ENCODE measurements around the gene CDK12. TPM values are rescaled to one million over a fixed set of nuclear protein-coding genes. Genes with fewer than 3 reads are reported as not detected.

CDK12 gene
- total RNA-seq, 1 donor from 2014 or later: 55.7 TPM

GRCh38 chr17:39450847-39451581, 10.3 kb upstream of the CDK12 start, which contains the start of gene MED1:
TSS of gene MED1 (minus strand) at chr17:39451263. CDS start at chr17:39451062, 201 bp downstream.
- H3K9me3 Mint-ChIP-seq (ENCODE audit: unreplicated experiment): no peaks in the 10 kb centered on the region
- Histone ChIP-seq H3K27me3 (ENCODE audit: insufficient read depth, low read length) (no peaks in the 10 kb centered on the region), H3K9ac (ENCODE audit: low read length) (peak within 1 kb of the TSS; percentile 98), H3K4me1 (ENCODE audit: insufficient read depth, low read length) (peaks cover 6% of the 10 kb centered on the region), H2AFZ (ENCODE audit: low read depth, low read length) (peak within 1 kb of the TSS; percentile 89), H3K36me3 (ENCODE audit: insufficient read depth, low read length) (peaks cover 11% of the 10 kb centered on the region), H3K4me3 (ENCODE audit: insufficient read depth, low read depth, low read length) (peak within 1 kb of the TSS; percentile 96), H3K79me2 (ENCODE audit: insufficient read depth, low read length) (peaks cover 47% of the 10 kb centered on the region), H3K27ac (ENCODE audit: low read depth, low read length) (peak within 1 kb of the TSS; percentile 95), H4K20me1 (ENCODE audit: insufficient read depth, low read length) (peaks cover 18% of the 10 kb centered on the region), H3K9me3 (ENCODE audit: insufficient read depth, low read depth, low read length) (no peaks in the 10 kb centered on the region), H3K4me2 (ENCODE audit: low read length) (peak within 1 kb of the TSS; percentile 88)
- H3K4me1 Mint-ChIP-seq (ENCODE audit: low read depth, unreplicated experiment): no peaks in the 10 kb centered on the region
- peak within 1 kb of the TSS; percentile 98 for H3K27ac Mint-ChIP-seq (ENCODE audit: unreplicated experiment)
- FAIRE-seq (no peak), DNase-seq (ENCODE audit: low read depth) (peak; percentile 93)
- H3K4me3 Mint-ChIP-seq (ENCODE audit: unreplicated experiment): peak within 1 kb of the TSS; percentile 97
- TF ChIP-seq EZH2 (IDR thresholded peaks at IDR 0.05; ENCODE audit: insufficient read depth, low read length) (no peak), CTCF (IDR thresholded peaks at IDR 0.05; ENCODE audit: insufficient read depth, low read depth, low read length) (no peak)
- H3K27me3 Mint-ChIP-seq (ENCODE audit: low read depth, unreplicated experiment): no peaks in the 10 kb centered on the region
- H3K36me3 Mint-ChIP-seq (ENCODE audit: low read depth, unreplicated experiment): no peaks in the 10 kb centered on the region

- no peak overlapping the region for H3K27ac ChIP-seq (ENCODE audit: low read depth, low read length)
- H3K4me3 Mint-ChIP-seq (ENCODE audit: unreplicated experiment): no peak overlapping the region
- no peak overlapping the region for H3K4me3 ChIP-seq (ENCODE audit: insufficient read depth, low read depth, low read length)
- no peaks in the 10 kb centered on the region for H3K36me3 ChIP-seq (ENCODE audit: insufficient read depth, low read length)
- no peaks in the 10 kb centered on the region for H3K27me3 Mint-ChIP-seq (ENCODE audit: low read depth, unreplicated experiment)
- H3K79me2 ChIP-seq (ENCODE audit: insufficient read depth, low read length): peaks cover 2% of the 10 kb centered on the region
- no peak for FAIRE-seq
- H3K27me3 ChIP-seq (ENCODE audit: insufficient read depth, low read length): no peaks in the 10 kb centered on the region
- H3K9ac ChIP-seq (ENCODE audit: low read length): no peak overlapping the region
- TF ChIP-seq CTCF (IDR thresholded peaks at IDR 0.05; ENCODE audit: insufficient read depth, low read depth, low read length) (no peak), EZH2 (IDR thresholded peaks at IDR 0.05; ENCODE audit: insufficient read depth, low read length) (no peak)
- H3K4me1 Mint-ChIP-seq (ENCODE audit: low read depth, unreplicated experiment): no peaks in the 10 kb centered on the region
- no peak overlapping the region for H3K4me2 ChIP-seq (ENCODE audit: low read length)
- H3K9me3 Mint-ChIP-seq (ENCODE audit: unreplicated experiment): no peaks in the 10 kb centered on the region
- no peak for DNase-seq (ENCODE audit: low read depth)
- H3K27ac Mint-ChIP-seq (ENCODE audit: unreplicated experiment): no peak overlapping the region
- no peak overlapping the region for H2AFZ ChIP-seq (ENCODE audit: low read depth, low read length)
- no peaks in the 10 kb centered on the region for H3K4me1 ChIP-seq (ENCODE audit: insufficient read depth, low read length)
- H3K36me3 Mint-ChIP-seq (ENCODE audit: low read depth, unreplicated experiment): no peaks in the 10 kb centered on the region
- no peaks in the 10 kb centered on the region for H4K20me1 ChIP-seq (ENCODE audit: insufficient read depth, low read length)
- H3K9me3 ChIP-seq (ENCODE audit: insufficient read depth, low read depth, low read length): no peaks in the 10 kb centered on the region
Measured at GRCh38 chr17:39455919-39456318, 5.4 kb upstream of the CDK12 start.
